Inferior parietal cortex (tissue), 1 donor: ENCODE results near the gene C16orf92.

Experiments
- DNase-seq: peaks from one replicate; pipeline ENCODE4 v3.0.0-alpha.2; 2016; ENCODE audit errors: extremely low spot score

Gene C16orf92

DNA sequence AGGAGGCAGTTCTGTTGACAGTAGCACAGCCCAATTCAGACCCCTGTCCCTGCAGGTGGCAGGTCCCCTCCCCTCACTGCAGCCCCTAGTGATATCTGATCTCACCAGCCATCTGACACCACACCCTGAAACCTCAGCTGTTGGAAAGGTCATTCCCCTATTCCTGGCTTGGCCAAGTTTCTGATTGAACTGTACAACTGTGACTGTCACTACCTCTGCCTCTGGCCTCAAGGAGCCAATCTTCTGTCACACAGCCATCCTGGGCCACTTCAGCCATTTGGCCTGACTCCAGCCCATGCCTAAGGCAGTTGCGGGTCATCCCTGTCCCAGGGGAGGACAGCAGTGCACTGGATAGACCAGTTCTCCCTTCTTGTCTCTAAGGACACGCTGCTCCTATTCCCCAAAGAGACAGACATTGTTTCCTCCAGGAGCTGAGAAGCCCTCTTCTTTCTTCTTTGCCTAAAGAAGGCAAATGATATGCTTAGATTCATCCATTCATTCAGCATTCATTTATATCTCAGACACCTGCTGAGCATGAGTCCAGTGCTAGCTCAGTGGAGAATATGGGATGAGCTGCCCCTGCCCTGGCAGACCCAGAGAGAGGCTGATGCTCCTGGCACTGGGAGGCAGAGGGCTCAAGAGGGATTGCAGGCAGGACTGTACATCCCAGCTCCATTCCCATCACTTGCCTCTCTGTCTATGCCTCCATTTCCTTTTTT, 38.0 kb downstream of the C16orf92 start:
- DNase-seq, result no peak

- DNase-seq, result no peak
Measured at GRCh38 chr16:30063278-30063892, 40.4 kb downstream of the C16orf92 start.

- peak; percentile 75 for DNase-seq
Measured at GRCh38 chr16:30063893-30064728, 41.1 kb downstream of the C16orf92 start.

GRCh38 chr16:30064729-30065101, 41.7 kb downstream of the C16orf92 start:
- DNase-seq, result no peak

- DNase-seq, result peak; percentile 96
Measured at GRCh38 chr16:30065102-30065942, 42.3 kb downstream of the C16orf92 start, which contains the start of gene ALDOA. Gene ALDOA (plus strand): TSS chr16:30065760. CDS start chr16:30066898, 1,138 bp downstream.

DNA sequence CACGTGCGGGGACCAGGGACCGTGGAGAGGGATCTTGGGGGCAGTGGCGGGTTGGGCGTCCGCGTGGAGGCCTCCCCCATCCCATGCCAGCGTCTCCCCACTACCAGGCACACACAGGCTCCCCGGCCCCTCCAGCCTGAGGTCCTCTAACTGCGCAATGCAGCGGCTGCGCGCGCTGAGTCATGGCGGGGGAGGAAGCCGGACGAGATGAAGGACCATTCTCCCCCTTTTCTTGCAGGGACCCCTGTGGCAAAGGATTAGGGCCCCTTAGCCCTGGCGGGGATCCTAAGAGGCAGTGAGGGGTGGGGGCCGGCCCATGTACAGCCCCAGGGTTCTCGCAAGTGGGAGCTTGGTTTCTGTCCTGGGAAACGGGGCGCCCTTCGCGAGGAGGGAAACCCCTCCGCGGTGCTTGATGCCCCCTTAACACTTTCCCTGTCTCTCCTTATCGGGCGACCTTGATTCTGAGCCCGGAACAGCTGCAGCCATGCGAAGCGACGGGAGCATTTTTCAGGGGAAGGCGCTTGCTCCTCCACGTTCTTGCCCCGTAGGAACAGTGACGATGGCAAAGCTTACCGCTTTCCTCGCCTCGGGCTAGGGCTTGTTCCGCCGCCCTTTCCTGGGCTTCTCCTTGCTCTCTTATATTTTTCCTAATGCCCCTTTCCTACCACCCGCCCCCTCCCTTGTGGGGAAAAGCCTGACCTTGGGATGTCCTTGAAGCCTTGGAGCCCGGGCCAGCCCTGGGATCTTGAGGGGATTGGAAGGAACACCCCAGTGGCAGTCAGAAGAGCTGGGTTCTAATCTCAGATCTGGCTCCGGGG, 43.2 kb downstream of the C16orf92 start:
- DNase-seq, result no peak

DNA sequence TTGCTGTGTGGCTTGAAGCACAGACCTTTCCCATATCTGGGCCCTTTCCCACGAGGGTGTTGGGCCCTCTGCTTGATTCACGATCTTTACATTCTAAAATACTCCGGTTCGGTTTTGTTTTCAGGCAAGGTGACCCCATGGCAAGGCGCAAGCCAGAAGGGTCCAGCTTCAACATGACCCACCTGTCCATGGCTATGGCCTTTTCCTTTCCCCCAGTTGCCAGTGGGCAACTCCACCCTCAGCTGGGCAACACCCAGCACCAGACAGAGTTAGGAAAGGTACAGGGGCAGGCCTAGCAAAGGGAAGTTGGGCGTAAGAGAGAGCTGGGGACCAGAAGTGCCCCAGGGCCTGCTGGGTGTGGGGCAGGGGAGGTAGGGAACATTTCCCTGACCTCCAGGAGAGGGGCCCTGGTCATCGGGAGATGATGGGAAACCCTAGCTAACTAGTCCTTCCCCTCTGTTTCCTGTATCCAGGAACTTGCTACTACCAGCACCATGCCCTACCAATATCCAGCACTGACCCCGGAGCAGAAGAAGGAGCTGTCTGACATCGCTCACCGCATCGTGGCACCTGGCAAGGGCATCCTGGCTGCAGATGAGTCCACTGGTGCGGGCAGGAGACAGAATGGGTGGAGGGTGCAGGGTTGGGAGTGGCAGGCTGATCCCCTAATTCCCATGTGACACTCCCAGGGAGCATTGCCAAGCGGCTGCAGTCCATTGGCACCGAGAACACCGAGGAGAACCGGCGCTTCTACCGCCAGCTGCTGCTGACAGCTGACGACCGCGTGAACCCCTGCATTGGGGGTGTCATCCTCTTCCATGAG, 44.0 kb downstream of the C16orf92 start:
- no peak for DNase-seq

GRCh38 chr16:30067584-30067916, 44.6 kb downstream of the C16orf92 start:
- no peak for DNase-seq

GRCh38 chr16:30068333-30068732, 45.3 kb downstream of the C16orf92 start:
- no peak for DNase-seq

DNA sequence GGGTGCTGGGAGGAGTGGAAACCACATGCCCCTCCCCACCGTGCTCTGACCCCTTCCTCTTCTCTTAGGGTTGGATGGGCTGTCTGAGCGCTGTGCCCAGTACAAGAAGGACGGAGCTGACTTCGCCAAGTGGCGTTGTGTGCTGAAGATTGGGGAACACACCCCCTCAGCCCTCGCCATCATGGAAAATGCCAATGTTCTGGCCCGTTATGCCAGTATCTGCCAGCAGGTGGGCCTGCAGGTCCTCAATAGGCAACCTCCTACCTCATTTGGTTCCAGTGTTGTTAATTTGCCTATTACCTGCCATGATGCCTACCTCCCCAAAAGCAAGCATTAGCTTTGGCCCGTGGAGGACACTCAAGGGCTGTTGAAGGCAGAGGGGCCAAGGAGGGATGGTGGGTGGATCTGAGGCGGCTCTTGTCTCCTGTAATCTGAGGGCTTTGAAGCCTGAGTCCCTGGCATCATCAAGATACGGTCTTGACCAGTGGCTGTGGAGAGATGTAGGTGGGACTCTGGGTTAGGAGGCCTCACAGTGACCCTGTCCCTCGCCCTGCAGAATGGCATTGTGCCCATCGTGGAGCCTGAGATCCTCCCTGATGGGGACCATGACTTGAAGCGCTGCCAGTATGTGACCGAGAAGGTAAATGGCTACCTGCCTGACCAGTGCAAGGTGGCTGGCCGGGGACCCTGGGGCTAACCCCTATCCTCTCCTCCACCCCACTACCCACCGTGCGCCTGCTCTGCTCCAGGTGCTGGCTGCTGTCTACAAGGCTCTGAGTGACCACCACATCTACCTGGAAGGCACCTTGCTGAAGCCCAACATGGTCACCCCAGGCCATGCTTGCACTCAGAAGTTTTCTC, 46.0 kb downstream of the C16orf92 start:
- no peak for DNase-seq

GRCh38 chr16:30069611-30070462, 46.8 kb downstream of the C16orf92 start:
- no peak for DNase-seq

- DNase-seq, result no peak
Measured at GRCh38 chr16:30070490-30070889, 47.5 kb downstream of the C16orf92 start.
